ENCODE results near the gene VPS9D1.
A peak's percentile ranks its signal among the peaks of the same experiment; 100 is the strongest.

DNA sequence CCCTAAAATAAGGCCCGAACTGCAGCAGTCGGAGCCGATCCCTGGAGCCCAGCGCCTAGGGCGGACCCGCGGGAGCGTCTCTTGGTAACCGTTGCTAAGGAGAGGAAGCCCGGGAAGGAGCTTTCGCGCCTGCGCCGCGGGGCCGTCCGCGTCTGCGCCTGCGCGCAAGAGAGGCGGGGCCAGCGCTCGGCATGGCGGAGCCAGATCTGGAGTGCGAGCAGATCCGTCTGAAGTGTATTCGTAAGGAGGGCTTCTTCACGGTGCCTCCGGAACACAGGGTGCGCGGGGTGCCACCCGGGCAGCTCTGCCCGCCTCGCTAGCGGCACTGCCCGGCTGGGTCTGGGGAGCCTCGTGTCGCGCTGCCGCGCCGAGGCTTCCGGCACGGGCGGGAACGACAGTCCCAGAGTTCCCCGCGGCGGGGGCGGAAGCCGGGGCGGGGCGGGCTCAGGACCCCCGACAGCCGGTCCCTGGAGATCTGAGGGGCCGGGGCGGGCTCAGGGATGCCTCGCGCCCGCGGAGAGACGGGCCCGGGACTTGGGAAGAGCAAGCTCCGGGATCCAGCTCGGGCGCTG lies 34.1 kb downstream of the VPS9D1 start, which contains the start of gene CDK10:
- peak; percentile 63 to 71 for TF ChIP-seq POLR2A (IDR thresholded peaks at IDR 0.05)
- peak in 1 of 4 experiments; percentile 7 for TF ChIP-seq CTCF (IDR thresholded peaks at IDR 0.05)

Data from gastroesophageal sphincter (tissue), 3 donors.